Hematopoietic multipotent progenitor cell treated with erythropoietin and hydrocortisone succinate and interleukin-3 and kit ligand, for 6 days (in vitro differentiated cells): ENCODE results near the gene DKC1.
"Not testable (repeated sequence)": the region's sequence is repeated elsewhere in the genome, so short reads cannot be mapped to it uniquely, and the experiment has no call there.

Source experiments
- DNase-seq: peaks from one replicate; pipeline ENCODE4 v3.0.0-alpha.2; 2015

Gene DKC1

GRCh38 chrX:154822029-154822428, 59.4 kb downstream of the DKC1 start:
- no peak for DNase-seq

- DNase-seq: no peak
Observed at GRCh38 chrX:154824638-154825037, 62.0 kb downstream of the DKC1 start.

GRCh38 chrX:154825586-154825985, 62.9 kb downstream of the DKC1 start:
- not testable (repeated sequence) for DNase-seq
